GM18502 (cell line): ENCODE measurements around the gene NDUFAF5.

Source experiments
- ATAC-seq: cut with Tn5 transposase; IDR thresholded peaks from one replicate; pipeline ENCODE4 v1.9.1; 2021; ENCODE audit warnings: mild to moderate bottlenecking; ENCODE audit not compliant: unreplicated experiment, poor library complexity

Gene NDUFAF5

GRCh38 chr20:13775867-13776266 lies 9.0 kb upstream of the NDUFAF5 start:
- no peak for ATAC-seq

GRCh38 chr20:13777171-13777601 lies 7.6 kb upstream of the NDUFAF5 start:
- ATAC-seq, result no peak

GRCh38 chr20:13778827-13779226 lies 6.0 kb upstream of the NDUFAF5 start:
- peak; percentile 73 for ATAC-seq

DNA sequence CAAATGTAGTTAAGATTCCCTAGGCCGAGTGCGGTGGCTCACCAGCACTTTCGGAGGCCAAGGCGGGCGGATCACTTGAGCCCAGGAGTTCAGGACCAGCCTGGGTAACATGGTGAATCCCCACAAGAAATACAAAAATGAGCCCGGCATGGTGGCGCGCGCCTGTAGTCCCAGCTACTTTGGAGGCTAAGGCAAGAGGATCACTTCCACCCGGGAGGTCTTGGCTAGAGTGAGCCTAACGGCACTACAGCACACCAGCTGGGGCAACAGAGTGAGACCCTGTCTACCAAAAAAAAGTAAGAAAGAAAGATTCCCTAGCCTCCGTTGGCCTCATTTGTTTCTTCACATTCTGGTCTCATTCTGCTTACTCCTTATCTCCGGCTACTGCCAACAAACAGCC lies 1.3 kb upstream of the NDUFAF5 start:
- no peak for ATAC-seq

- peak; percentile 18 for ATAC-seq
Measured at GRCh38 chr20:13784271-13784892, 446 bp upstream of the NDUFAF5 start.

GRCh38 chr20:13786143-13786828 lies 1.5 kb downstream of the NDUFAF5 start:
- no peak for ATAC-seq

DNA sequence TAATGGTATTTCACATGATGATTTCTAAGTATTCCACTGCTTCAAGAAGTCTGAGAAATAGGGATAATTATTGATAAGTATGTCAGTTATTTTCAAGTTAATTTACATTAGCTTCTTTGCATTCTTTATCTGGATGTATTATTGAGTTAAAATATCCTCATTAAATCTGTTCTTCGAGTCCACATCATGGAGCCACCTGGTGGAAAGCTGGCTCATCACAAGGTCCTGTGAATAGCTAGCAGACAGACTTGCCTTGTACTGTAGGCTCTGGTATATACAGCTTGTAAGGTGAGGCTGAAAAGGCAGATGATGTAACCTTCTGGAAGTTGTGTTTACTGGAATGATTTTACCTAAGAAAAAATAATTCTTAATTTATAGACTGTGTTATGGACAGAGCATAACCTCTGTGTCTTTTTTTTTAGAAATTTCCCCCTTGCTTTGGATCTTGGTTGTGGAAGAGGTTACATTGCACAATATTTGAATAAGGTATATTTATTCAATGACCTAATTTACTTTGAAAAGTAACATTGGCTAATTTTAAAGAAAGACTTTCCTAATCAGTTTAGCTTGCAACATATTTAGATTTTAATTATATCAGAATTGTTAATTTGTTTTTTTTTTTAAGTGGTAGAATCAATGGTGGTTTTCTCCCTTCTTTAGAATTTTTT lies 3.5 kb downstream of the NDUFAF5 start:
- ATAC-seq, result peak; percentile 43

- no peak for ATAC-seq
Measured at GRCh38 chr20:13790708-13791107, 5.9 kb downstream of the NDUFAF5 start.

- ATAC-seq, result no peak
Measured at GRCh38 chr20:13791540-13792459, 7.0 kb downstream of the NDUFAF5 start.

GRCh38 chr20:13793001-13793400 lies 8.2 kb downstream of the NDUFAF5 start:
- ATAC-seq, result no peak

DNA sequence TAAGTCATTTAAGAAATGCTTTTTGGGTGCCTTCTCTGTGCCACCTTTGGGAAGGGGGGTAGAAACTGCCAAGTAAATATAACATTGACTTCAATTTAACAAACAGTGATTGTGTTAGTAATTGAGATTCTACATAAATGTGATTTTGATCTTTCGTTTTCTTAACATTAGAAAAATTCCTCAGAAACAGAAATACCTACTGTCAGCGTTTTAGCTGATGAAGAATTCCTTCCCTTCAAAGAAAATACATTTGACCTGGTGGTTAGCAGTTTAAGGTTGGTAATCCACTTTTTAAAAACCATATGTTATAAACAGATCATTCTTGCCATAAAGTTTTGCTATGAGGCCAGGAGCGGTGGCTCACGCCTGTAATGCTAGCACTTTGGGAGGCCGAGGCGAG lies 9.8 kb downstream of the NDUFAF5 start:
- ATAC-seq, result no peak

DNA sequence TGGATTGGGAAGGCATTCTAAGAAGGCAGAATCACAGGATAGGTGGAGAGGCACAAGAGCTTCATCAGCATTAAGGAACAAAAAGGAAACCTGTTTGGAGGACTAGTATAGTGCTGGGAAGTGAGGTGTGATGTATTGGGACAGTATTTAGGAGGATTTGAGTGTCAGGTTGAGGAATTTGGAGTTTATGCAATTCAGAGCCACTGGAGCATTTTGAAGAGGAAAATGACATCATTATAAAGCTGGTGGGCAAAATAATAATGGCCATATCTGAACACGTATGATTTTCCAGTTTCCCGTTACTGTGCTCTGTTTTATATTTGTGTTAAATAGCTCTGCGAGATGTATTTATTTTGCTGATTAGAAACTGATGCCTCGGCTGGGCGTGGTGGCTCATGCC lies 14.2 kb downstream of the NDUFAF5 start:
- no peak for ATAC-seq

DNA sequence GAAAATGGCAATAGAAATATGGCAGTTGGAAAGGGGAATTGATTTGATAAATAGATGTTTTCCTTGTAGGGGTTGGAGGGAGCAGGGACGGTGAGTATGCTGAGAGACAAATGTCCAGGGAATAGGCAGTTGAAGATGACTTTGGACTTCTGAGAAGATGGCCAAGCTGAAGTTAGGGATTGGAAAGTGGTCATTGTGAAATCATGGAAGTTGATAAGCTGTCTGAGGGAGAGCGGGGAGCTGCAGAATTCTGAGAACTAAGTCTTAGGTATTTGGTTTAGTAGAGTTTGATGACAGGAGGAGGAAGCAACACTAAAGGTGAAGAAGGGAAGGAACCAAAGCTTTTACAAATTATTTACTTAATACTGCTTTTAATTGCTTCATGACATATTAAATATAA lies 15.1 kb downstream of the NDUFAF5 start:
- ATAC-seq, result no peak

DNA sequence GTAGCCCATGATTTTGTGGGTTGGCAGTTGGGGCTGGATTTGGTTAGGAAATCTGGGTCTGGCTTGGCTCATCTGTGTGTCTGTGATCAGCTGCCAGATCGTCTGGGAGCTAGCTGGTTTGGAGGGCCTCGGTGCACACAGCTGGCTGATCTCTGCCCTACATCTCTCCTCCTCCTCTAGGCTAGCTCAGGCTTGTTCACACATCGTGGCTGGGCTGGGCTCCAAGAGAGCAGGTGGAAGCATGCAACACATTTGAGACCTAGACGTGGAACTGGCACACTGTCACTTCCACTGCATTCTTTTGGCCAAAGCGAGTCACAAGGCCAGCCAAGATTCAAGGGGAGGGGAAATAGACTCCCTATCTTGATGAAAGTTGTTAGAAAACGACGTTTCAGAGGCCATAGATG lies 15.9 kb downstream of the NDUFAF5 start:
- ATAC-seq, result no peak

DNA sequence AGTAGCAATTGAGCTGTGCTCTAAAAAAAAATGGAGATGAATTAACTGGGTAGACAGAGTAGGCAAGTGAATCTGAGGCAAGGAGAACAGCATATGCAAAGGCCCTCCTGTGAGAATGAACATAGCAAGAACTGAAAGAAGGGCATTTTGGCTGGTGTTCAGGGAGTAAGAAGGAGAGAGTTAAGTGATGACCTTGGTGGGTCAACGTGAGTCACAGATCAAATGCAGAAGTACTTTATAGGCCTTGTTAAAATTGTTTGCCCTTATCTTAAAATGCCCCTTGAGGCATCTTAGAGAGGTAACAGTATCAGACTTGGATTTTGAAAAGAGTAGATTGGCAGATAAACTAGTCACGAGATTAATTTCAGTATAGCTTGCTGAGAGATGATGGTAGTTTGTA lies 24.5 kb downstream of the NDUFAF5 start:
- ATAC-seq, result no peak

GRCh38 chr20:13809855-13810254 lies 25.0 kb downstream of the NDUFAF5 start:
- ATAC-seq, result no peak

- ATAC-seq, result no peak
Measured at GRCh38 chr20:13810446-13810845, 25.6 kb downstream of the NDUFAF5 start.

DNA sequence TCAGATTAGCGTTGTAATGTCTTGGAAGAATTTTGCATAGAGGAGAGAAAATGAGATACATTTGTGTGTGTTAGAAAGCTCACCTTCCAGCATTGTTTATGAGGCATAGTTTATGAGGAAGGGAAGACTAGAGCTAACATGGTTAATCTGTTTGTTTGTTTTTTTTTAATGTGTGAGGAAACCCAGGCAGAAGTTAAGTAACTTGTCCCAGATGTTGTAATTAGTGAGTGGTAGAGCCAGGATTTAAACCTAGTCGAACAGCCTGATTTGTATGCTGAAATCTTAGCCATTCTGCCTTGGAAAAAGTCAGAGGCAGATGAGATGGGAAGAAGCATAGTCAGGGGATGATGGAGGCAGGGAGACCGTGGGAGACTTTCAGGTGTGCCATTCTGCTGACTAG lies 29.1 kb downstream of the NDUFAF5 start:
- no peak for ATAC-seq

DNA sequence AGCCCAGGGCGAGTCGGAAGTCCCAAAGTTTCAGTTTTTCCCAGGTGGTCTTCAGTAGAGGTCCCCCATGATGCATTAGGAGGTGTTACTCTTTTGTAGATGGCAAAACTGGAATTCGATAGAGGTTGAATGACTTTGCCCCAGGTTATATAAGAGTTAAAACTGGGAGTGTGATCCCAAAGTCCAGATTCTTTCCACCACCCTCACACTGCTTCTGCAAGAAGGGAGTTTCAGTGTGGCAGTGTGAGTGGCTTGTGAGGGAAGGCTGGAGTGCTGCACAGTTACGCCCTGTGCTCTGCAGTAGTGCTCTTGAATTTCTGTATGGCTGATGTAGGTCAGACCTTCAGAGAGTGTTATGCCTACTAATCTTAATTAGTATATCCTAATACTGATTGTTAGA lies 29.8 kb downstream of the NDUFAF5 start:
- no peak for ATAC-seq

DNA sequence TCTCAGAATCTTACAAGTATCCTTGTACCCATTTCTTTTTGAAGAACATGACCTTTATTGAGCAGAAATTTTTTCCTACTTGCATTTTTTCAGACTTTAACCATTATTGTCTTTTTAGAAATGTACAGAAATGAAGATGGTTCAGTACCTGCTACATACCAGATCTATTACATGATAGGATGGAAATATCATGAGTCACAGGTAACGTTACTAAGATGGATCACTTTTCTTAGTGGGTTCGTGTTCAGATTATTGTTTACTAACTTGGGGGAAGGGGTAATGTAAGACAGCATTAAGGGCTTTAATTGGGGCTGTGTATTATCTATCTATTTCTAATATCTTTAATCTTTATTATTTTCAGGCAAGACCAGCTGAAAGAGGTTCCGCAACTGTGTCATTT lies 31.9 kb downstream of the NDUFAF5 start:
- no peak for ATAC-seq

DNA sequence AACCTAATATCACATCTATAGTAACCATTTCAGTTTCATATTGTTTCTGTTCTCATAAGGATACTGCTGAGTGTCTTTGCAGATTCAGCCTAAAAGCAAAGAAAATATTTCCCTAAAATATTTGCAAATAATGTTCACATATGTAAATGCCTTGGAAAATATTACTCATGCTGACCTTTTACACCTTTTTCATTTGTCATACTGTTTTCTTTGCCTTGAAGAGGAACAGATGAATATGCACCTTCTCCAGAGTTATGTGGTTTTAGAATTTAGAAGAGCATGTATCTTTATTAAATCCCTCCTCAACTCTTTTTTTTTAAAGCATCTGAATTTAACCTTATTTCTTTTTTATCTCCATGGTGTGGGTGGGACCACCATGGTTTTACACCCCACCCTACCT lies 32.5 kb downstream of the NDUFAF5 start:
- no peak for ATAC-seq
